ENCODE measurements around the gene NBPF1. TPM values are rescaled to one million over a fixed set of nuclear protein-coding genes. Genes with fewer than 3 reads are reported as not detected.
A peak's percentile ranks its signal among the peaks of the same experiment; 100 is the strongest.

The NBPF1 gene
- total and polyA plus RNA-seq, 9 of the 15 experiments (the other 6 are each of a cell fraction or from before 2014, with no cell fraction given) = 5.2 to 42.6 (median 24.1) TPM

DNA sequence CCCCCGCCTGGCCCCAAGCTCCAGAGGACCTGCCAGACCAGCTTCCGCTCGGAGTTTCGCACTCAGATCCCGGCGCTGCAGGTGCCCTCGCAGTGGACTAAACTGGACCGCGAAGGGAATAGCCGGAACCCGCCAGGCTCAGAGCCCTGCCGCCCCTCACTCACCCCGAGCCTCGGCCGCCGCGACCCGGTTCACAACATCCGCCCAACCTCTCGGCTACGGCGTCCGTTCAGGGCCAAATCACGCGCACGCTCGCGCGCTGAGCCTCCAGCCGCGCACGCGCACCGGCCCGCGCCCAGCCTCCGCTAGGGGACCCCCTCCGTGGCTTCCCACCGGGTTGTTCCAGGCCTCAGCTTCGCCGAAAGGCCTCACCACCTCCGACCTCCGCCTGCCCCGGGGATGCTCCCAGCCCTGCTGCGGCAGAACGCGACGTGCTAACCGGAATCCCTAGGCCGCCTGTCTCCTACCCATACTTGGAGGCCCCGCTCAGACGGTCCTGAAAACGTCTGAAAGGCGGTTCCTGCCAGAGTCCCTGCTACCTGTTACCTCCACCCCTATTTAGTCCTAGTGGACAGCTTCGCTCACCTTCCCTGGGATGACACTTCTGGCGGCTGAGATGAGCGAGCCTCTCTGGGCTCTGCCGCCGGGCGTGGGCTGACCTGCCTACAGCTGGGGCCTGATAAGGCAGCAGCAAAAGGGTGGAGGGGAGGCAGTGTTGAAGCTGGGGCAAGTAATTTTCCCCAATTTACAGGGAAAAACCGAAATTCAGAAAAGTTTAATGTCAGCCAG lies 31.3 kb upstream of the NBPF1 start (continued):
- TF ChIP-seq LCOR (CRISPR knock-in tag; IDR thresholded peaks at IDR 0.05) = peak; percentile 98
- TF ChIP-seq NFIX (CRISPR knock-in tag; IDR thresholded peaks at IDR 0.05; ENCODE audit: low read depth) = peak; percentile 1; the same call in 1 of the 2 replicates
- peak; percentile 95 for TF ChIP-seq FOXP1 (CRISPR knock-in tag; IDR thresholded peaks at IDR 0.05)
- TF ChIP-seq SMAD4 (CRISPR knock-in tag; conservative IDR thresholded peaks at IDR 0.05) = peak; percentile 87
- 0 out of 4 replicates have a peak, but pooled peaks of 1 of the 2 experiments have one; percentile 75 for TF ChIP-seq BCLAF1 (IDR thresholded peaks at IDR 0.05; ENCODE audit: borderline replicate concordance in 1 of 2, control insufficient read depth in 1 of 2, low read depth in 2 of 2, low read length in 1 of 2)
- TF ChIP-seq PCBP1 (IDR thresholded peaks at IDR 0.05; ENCODE audit: low read depth, low read length, poor library complexity, severe bottlenecking) = peak; percentile 99
- TF ChIP-seq CBFA2T2 (conservative IDR thresholded peaks at IDR 0.05) = peak; percentile 71
- peak; percentile 77 for TF ChIP-seq TAL1 (IDR thresholded peaks at IDR 0.05)
- TF ChIP-seq, protein P1, sequence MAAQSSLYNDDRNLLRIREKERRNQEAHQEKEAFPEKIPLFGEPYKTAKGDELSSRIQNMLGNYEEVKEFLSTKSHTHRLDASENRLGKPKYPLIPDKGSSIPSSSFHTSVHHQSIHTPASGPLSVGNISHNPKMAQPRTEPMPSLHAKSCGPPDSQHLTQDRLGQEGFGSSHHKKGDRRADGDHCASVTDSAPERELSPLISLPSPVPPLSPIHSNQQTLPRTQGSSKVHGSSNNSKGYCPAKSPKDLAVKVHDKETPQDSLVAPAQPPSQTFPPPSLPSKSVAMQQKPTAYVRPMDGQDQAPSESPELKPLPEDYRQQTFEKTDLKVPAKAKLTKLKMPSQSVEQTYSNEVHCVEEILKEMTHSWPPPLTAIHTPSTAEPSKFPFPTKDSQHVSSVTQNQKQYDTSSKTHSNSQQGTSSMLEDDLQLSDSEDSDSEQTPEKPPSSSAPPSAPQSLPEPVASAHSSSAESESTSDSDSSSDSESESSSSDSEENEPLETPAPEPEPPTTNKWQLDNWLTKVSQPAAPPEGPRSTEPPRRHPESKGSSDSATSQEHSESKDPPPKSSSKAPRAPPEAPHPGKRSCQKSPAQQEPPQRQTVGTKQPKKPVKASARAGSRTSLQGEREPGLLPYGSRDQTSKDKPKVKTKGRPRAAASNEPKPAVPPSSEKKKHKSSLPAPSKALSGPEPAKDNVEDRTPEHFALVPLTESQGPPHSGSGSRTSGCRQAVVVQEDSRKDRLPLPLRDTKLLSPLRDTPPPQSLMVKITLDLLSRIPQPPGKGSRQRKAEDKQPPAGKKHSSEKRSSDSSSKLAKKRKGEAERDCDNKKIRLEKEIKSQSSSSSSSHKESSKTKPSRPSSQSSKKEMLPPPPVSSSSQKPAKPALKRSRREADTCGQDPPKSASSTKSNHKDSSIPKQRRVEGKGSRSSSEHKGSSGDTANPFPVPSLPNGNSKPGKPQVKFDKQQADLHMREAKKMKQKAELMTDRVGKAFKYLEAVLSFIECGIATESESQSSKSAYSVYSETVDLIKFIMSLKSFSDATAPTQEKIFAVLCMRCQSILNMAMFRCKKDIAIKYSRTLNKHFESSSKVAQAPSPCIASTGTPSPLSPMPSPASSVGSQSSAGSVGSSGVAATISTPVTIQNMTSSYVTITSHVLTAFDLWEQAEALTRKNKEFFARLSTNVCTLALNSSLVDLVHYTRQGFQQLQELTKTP (IDR thresholded peaks at IDR 0.05; ENCODE audit: low read depth in 1 of 2, partially characterized antibody in 2 of 2) = peak in 1 of 2 experiments; percentile 13
- 0 out of 2 replicates have a peak, but pooled peaks have one; percentile 40 for TF ChIP-seq NBN (IDR thresholded peaks at IDR 0.05; ENCODE audit: low read depth)
- TF ChIP-seq DMBX1 (CRISPR knock-in tag; IDR thresholded peaks at IDR 0.05; ENCODE audit: borderline replicate concordance) = peak; percentile 80
- TF ChIP-seq TARDBP (IDR thresholded peaks at IDR 0.05) = peak; percentile 96
- TF ChIP-seq ZNF609 (CRISPR knock-in tag; IDR thresholded peaks at IDR 0.05; ENCODE audit: borderline replicate concordance) = peak; percentile 97
- TF ChIP-seq TEAD1 (CRISPR knock-in tag; IDR thresholded peaks at IDR 0.05) = peak; percentile 73 to 96; a peak in 3 of 4 replicates
